Measurements from ENCODE around the gene ESRP2.

DNA sequence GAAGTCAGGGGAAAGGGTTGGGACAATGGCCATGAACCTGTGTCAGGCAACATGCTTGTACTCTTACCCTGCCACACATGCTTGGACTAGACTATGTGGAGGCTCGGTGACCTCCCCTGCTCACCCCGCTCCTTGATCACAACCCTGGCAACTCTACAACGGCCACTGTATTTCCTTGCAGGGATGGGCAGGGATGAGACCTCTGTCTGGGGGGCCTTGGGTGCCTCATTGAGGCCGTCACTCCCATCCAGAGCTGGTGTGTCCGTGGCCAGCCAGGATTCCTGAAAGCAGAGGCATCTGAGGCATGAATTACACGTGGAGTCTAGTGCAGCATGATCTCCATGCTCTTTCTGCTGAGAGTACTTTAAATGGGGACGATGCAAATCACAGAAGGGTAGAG is 10.2 kb upstream of the ESRP2 start:
- TF ChIP-seq, protein P1, sequence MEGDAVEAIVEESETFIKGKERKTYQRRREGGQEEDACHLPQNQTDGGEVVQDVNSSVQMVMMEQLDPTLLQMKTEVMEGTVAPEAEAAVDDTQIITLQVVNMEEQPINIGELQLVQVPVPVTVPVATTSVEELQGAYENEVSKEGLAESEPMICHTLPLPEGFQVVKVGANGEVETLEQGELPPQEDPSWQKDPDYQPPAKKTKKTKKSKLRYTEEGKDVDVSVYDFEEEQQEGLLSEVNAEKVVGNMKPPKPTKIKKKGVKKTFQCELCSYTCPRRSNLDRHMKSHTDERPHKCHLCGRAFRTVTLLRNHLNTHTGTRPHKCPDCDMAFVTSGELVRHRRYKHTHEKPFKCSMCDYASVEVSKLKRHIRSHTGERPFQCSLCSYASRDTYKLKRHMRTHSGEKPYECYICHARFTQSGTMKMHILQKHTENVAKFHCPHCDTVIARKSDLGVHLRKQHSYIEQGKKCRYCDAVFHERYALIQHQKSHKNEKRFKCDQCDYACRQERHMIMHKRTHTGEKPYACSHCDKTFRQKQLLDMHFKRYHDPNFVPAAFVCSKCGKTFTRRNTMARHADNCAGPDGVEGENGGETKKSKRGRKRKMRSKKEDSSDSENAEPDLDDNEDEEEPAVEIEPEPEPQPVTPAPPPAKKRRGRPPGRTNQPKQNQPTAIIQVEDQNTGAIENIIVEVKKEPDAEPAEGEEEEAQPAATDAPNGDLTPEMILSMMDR (IDR thresholded peaks at IDR 0.05), result no peak
- no peak for TF ChIP-seq POLR2A (IDR thresholded peaks at IDR 0.05)

Data from stomach (tissue), 4 donors.